Thyroid gland (tissue), 4 donors: ENCODE results near the gene P2RY2.

Source experiments
- POLR2A ChIP-seq, 2 donors: fragments of 450-650 bp; IDR thresholded peaks; one replicate each; pipeline ENCODE4 v1.6.1; 2017; ENCODE audit warnings: antibody characterized with exemption in 2 of 2, mild to moderate bottlenecking in 2 of 2, moderate library complexity in 1 of 2
- TF ChIP-seq, protein P1 (sequence below), 6 experiments: fragments of 200-600 bp in 3 of 6; fragments of 450-650 bp in 3 of 6; sonication (generic) in 3 of 6; IDR thresholded peaks; one replicate each; pipeline ENCODE4 v1.5.1; 2016 to 2019; ENCODE audit warnings: antibody characterized with exemption in 6 of 6, mild to moderate bottlenecking in 2 of 6, inconsistent platforms in 1 of 6, moderate library complexity in 1 of 6

DNA sequence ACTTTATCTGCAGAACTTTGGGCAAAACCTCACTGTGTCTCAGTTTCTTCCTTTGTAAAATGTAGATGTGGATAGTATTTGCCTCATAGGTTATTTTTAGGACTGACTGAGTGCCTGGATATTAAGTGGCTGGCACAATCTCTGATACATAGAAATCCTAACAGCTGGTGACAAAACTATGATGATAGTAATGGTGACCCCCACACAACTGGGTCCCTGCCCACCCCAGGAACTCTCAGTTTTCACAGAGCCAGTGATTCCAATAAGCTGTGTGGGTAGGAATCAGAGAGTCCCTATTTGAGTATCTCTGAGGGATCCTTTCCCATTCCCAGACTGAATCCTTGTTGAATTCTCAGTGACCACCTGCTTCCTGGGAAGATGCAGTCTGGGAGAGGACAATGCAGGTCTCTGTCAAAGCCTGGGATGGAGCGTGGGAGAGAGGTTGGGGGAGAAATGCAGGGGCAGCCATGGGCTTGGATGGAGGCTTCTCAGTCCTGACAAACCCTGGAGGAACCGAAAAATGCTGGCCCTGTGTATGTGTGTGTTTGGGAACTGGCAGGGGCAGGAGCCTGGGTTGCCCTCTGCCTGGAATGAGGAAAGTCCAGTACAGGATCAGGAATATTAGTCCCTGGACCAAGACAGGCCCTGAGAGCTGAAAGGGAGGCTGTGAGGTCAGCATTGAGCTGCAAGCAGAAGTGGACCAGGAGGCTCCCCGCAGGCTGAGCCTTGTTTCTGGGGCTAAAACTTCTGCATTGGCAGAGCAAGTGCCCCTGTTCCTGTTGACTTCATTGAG, 48.0 kb downstream of the P2RY2 start:
- TF ChIP-seq, protein P1, sequence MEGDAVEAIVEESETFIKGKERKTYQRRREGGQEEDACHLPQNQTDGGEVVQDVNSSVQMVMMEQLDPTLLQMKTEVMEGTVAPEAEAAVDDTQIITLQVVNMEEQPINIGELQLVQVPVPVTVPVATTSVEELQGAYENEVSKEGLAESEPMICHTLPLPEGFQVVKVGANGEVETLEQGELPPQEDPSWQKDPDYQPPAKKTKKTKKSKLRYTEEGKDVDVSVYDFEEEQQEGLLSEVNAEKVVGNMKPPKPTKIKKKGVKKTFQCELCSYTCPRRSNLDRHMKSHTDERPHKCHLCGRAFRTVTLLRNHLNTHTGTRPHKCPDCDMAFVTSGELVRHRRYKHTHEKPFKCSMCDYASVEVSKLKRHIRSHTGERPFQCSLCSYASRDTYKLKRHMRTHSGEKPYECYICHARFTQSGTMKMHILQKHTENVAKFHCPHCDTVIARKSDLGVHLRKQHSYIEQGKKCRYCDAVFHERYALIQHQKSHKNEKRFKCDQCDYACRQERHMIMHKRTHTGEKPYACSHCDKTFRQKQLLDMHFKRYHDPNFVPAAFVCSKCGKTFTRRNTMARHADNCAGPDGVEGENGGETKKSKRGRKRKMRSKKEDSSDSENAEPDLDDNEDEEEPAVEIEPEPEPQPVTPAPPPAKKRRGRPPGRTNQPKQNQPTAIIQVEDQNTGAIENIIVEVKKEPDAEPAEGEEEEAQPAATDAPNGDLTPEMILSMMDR (IDR thresholded peaks at IDR 0.05), result no peak
- no peak for TF ChIP-seq POLR2A (IDR thresholded peaks at IDR 0.05)
